Activated T-cell treated with anti-CD3 and anti-CD28 coated beads, Interleukin-2, amount 50 U/mL, for 48 hours (primary cell): Measurements from ENCODE around the gene EIF4E.
"Not testable (repeated sequence)": the region's sequence is repeated elsewhere in the genome, so short reads cannot be mapped to it uniquely, and the experiment has no call there.

ENCODE experiments used
- DNase-seq, 2 experiments: peaks; one replicate each; pipeline ENCODE4 v3.0.0-alpha.2; 2020

EIF4E gene

GRCh38 chr4:98928505-98929340 is at the start of gene EIF4E:
TSS of gene EIF4E (minus strand) at chr4:98929133. CDS start at chr4:98929112, 21 bp downstream.
- DNase-seq, result peak; percentile 93

GRCh38 chr4:98977557-98977956 is 48.6 kb upstream of the EIF4E start:
- DNase-seq, result no peak

- no peak for DNase-seq
These were observed 47.8 kb upstream of the EIF4E start for GRCh38 chr4:98976716-98977115.

- no peak for DNase-seq
These were observed 41.2 kb upstream of the EIF4E start for GRCh38 chr4:98969878-98970785.

- no peak for DNase-seq
These were observed 38.9 kb upstream of the EIF4E start for GRCh38 chr4:98967786-98968329.

- DNase-seq, result no peak
These were observed 38.0 kb upstream of the EIF4E start for GRCh38 chr4:98966926-98967325.

GRCh38 chr4:98963538-98964433 is 34.9 kb upstream of the EIF4E start:
- no peak for DNase-seq

GRCh38 chr4:98961770-98962169 is 32.8 kb upstream of the EIF4E start:
- DNase-seq, result no peak

- DNase-seq, result no peak
These were observed 30.5 kb upstream of the EIF4E start for GRCh38 chr4:98959411-98959810.

- DNase-seq, result no peak
These were observed 29.1 kb upstream of the EIF4E start for GRCh38 chr4:98958065-98958464.

GRCh38 chr4:98955229-98955628 is 26.3 kb upstream of the EIF4E start:
- DNase-seq, result no peak

- no peak for DNase-seq
These were observed 22.8 kb upstream of the EIF4E start for GRCh38 chr4:98951710-98952109.

GRCh38 chr4:98950925-98951324 is 22.0 kb upstream of the EIF4E start:
- no peak for DNase-seq

GRCh38 chr4:98946359-98946758 is 17.4 kb upstream of the EIF4E start:
- DNase-seq, result no peak

GRCh38 chr4:98945297-98945850 is 16.4 kb upstream of the EIF4E start:
- no peak for DNase-seq

GRCh38 chr4:98939892-98940298 is 11.0 kb upstream of the EIF4E start:
- DNase-seq, result no peak

GRCh38 chr4:98939438-98939837 is 10.5 kb upstream of the EIF4E start:
- DNase-seq, result no peak

GRCh38 chr4:98937986-98938720 is 9.2 kb upstream of the EIF4E start:
- DNase-seq, result no peak

GRCh38 chr4:98935633-98936032 is 6.7 kb upstream of the EIF4E start:
- no peak for DNase-seq

- DNase-seq, result not testable (repeated sequence)
These were observed 5.9 kb upstream of the EIF4E start for GRCh38 chr4:98934851-98935250.

GRCh38 chr4:98932539-98932938 is 3.6 kb upstream of the EIF4E start:
- no peak for DNase-seq
